MM.1S (cell line): ENCODE data around the gene G2E3.

ENCODE experiments used
- DNase-seq: peaks from one replicate; pipeline ENCODE4 v3.0.0-alpha.2; 2015
- H2AFZ ChIP-seq: fragments of 300-600 bp; sonication (generic); 2 replicates; pipeline ENCODE4 v1.6.0; 2016; ENCODE audit warnings: antibody characterized with exemption, low read length
- H3F3A ChIP-seq: fragments of 300-600 bp; sonication (generic); 2 replicates; pipeline ENCODE4 v1.6.1; 2016; ENCODE audit warnings: mild to moderate bottlenecking, antibody characterized with exemption, low read length, moderate library complexity, mixed read lengths; ENCODE audit not compliant: insufficient read depth
- H3K27ac ChIP-seq: fragments of 300-600 bp; sonication (generic); 2 replicates; pipeline ENCODE4 v1.5.1; 2016; ENCODE audit warnings: mild to moderate bottlenecking, low read length
- H3K27me3 ChIP-seq: fragments of 300-600 bp; sonication (generic); replicated peaks from 2 replicates; pipeline ENCODE4 v1.6.0; 2016; ENCODE audit warnings: low read length; ENCODE audit not compliant: insufficient read depth
- H3K36me3 ChIP-seq: fragments of 300-600 bp; sonication (generic); replicated peaks from 2 replicates; pipeline ENCODE4 v1.6.1; 2016; ENCODE audit warnings: mild to moderate bottlenecking, low read length, mixed read lengths; ENCODE audit not compliant: insufficient read depth
- H3K4me1 ChIP-seq: fragments of 300-600 bp; sonication (generic); 2 replicates; pipeline ENCODE4 v1.6.1; 2016; ENCODE audit warnings: low read length, mixed read lengths
- H3K4me2 ChIP-seq: fragments of 300-600 bp; sonication (generic); 2 replicates; pipeline ENCODE4 v1.6.0; 2016; ENCODE audit warnings: low read depth, low read length
- H3K4me3 ChIP-seq: fragments of 300-600 bp; sonication (generic); 2 replicates; pipeline ENCODE4 v1.5.1; 2016; ENCODE audit warnings: low read length, mixed read lengths
- H3K79me2 ChIP-seq: fragments of 300-600 bp; sonication (generic); 2 replicates; pipeline ENCODE4 v1.6.1; 2016; ENCODE audit warnings: mixed run types, low read length, mixed read lengths
- H3K9ac ChIP-seq: fragments of 300-600 bp; sonication (generic); 2 replicates; pipeline ENCODE4 v1.6.1; 2016; ENCODE audit warnings: low read length, mixed read lengths
- H3K9me2 ChIP-seq: fragments of 300-600 bp; sonication (generic); replicated peaks from 2 replicates; pipeline ENCODE4 v1.6.1; 2016; ENCODE audit warnings: mild to moderate bottlenecking, low read length, mixed read lengths; ENCODE audit not compliant: insufficient read depth
- H3K9me3 ChIP-seq: fragments of 300-600 bp; sonication (generic); replicated peaks from 2 replicates; pipeline ENCODE4 v1.6.1; 2016; ENCODE audit warnings: mild to moderate bottlenecking, low read length, mixed read lengths; ENCODE audit not compliant: insufficient read depth
- H4K20me1 ChIP-seq: fragments of 300-600 bp; sonication (generic); 2 replicates; pipeline ENCODE4 v1.6.1; 2016; ENCODE audit warnings: mild to moderate bottlenecking, low read length, moderate library complexity, mixed read lengths; ENCODE audit not compliant: insufficient read depth
- EZH2 ChIP-seq: fragments of 300-600 bp; sonication (generic); optimal IDR thresholded peaks from 2 replicates; pipeline ENCODE3; 2017; ENCODE audit warnings: low read depth, mild to moderate bottlenecking, antibody characterized with exemption, low read length, mixed read lengths
- EZH2phosphoT487 ChIP-seq: fragments of 300-600 bp; sonication (generic); IDR thresholded peaks from 2 replicates; pipeline ENCODE4 v1.6.1; 2018; ENCODE audit warnings: antibody characterized with exemption, low read length
- TF ChIP-seq, protein P1 (sequence below): fragments of 300-600 bp; sonication (generic); IDR thresholded peaks from 2 replicates; pipeline ENCODE4 v1.5.1; 2016; ENCODE audit warnings: antibody characterized with exemption, low read length, mixed read lengths

Gene G2E3

DNA sequence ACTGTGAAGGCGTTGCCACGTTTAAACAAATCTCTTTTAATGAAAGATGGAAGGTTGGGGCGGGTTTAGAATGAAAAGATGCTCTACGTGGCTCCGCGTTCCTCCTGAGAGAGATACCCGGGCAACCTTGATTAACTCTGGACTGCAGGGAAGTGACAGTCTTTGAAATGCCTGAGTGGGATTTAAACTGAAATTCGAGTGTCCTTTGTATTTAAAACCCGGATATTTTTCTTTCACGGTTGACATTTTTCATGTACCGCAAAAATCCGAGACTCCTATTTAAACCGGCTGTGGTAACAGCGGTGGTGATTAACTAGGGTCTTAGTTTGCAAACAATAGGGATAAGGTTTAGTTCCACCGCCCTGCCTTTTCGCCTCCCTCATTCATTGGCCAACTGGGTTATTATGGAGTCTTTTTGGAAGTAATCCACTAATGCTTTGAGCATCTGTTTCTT, 707 bp downstream of the G2E3 start:
- Histone ChIP-seq H3K27ac (no peak overlapping the region), H3F3A (no peaks in the 10 kb centered on the region), H3K4me1 (no peaks in the 10 kb centered on the region), H3K4me2 (peak overlapping the region; percentile 54; the same call in 1 of the 2 replicates), H3K79me2 (peaks cover 54% of the 10 kb centered on the region), H3K9me2 (no peaks in the 10 kb centered on the region), H3K27me3 (no peaks in the 10 kb centered on the region), H3K36me3 (no peaks in the 10 kb centered on the region), H3K9ac (peak overlapping the region; percentile 62), H2AFZ (peak overlapping the region; percentile 77), H3K4me3 (peak overlapping the region; percentile 77), H4K20me1 (no peaks in the 10 kb centered on the region), H3K9me3 (no peaks in the 10 kb centered on the region)
- DNase-seq = peak; percentile 6
- TF ChIP-seq, protein P1, sequence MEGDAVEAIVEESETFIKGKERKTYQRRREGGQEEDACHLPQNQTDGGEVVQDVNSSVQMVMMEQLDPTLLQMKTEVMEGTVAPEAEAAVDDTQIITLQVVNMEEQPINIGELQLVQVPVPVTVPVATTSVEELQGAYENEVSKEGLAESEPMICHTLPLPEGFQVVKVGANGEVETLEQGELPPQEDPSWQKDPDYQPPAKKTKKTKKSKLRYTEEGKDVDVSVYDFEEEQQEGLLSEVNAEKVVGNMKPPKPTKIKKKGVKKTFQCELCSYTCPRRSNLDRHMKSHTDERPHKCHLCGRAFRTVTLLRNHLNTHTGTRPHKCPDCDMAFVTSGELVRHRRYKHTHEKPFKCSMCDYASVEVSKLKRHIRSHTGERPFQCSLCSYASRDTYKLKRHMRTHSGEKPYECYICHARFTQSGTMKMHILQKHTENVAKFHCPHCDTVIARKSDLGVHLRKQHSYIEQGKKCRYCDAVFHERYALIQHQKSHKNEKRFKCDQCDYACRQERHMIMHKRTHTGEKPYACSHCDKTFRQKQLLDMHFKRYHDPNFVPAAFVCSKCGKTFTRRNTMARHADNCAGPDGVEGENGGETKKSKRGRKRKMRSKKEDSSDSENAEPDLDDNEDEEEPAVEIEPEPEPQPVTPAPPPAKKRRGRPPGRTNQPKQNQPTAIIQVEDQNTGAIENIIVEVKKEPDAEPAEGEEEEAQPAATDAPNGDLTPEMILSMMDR = no peak
- TF ChIP-seq EZH2phosphoT487 (no peak), EZH2 (no peak)

DNA sequence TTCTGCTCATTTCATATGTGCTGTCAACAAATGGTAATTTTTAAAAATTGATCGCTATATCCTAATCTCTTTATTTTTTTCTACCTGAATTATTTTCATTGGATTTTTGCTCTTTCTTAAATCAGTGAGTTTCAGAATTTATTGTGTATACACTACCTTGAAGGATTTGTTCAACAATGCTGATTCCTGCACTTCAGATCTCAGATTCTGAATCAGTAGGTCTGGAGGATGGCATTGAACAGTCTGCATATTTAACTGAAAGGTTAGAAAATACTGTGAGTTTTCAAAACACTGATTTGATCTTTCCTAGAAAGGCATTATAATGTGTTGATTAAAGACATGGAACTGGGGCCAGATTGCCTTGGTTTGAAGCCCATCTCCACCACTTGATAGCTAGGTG, 1.6 kb downstream of the G2E3 start:
- no peaks in the 10 kb centered on the region for H3K27me3 ChIP-seq
- H3K4me1 ChIP-seq = no peaks in the 10 kb centered on the region
- H3K4me2 ChIP-seq = peak overlapping the region; percentile 54
- 0 out of 2 replicates have a peak overlapping the region, but pooled peaks have one; percentile 77 for H3K4me3 ChIP-seq
- peaks cover 63% of the 10 kb centered on the region for H3K79me2 ChIP-seq
- no peaks in the 10 kb centered on the region for H4K20me1 ChIP-seq
- DNase-seq = no peak
- H3K9me3 ChIP-seq = no peaks in the 10 kb centered on the region
- no peaks in the 10 kb centered on the region for H3K9me2 ChIP-seq
- H3F3A ChIP-seq = no peaks in the 10 kb centered on the region
- no peaks in the 10 kb centered on the region for H3K36me3 ChIP-seq
- H3K27ac ChIP-seq = no peak overlapping the region
- TF ChIP-seq EZH2phosphoT487 = no peak
- TF ChIP-seq EZH2 = no peak
- TF ChIP-seq, protein P1 = no peak
- no peak overlapping the region for H2AFZ ChIP-seq
- no peak overlapping the region for H3K9ac ChIP-seq

DNA sequence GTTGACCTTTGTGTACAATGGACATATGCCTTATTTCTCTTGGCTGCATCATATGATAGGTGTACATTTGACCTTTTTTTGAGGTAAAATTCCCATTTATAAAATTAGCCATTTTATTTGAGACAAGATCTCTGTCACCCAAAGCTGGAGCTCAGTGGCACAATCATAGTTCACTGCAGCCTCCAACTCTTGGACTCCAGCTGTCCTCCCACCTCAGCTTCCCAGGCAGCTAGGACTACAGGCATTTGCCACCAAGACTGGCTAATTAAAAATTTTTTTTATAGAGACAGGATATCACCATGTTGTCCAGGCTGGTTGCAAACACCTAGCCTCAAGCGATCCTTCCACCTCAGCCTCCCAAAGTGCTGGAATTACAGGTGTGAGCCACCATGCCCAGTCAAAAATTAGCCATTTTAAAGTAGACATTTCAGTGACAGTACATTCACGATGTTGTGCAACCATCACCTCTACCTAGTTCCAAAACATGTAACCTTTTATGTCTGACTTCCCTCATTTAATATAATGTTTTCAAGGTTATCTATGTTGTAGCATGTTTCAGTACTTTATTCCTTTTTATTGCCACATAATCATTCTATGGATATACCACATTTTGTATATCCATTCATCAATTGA, 5.4 kb downstream of the G2E3 start:
- Histone ChIP-seq H4K20me1 (no peaks in the 10 kb centered on the region), H3K9me3 (no peaks in the 10 kb centered on the region)

DNA sequence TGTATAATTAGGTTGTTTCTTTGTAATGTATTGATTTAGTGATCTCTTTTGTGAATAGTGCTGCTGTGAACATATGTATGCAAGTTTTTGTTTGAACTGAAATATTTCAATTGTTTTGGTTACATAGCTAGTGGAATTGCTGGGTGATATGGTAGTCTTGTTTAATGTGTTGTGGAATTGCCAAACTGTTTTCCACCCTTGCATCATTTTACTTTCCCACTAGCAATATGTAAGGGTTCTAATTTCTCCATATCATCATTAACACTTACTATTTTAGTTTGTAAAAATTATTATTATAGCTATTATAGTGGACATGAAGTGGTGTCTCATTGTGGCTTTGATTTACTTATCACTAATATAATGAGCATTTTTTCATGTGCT, 5.9 kb downstream of the G2E3 start:
- no peaks in the 10 kb centered on the region for H3K9me2 ChIP-seq
- H3K27me3 ChIP-seq = no peaks in the 10 kb centered on the region
- H4K20me1 ChIP-seq = no peaks in the 10 kb centered on the region
- no peak overlapping the region for H2AFZ ChIP-seq
- no peaks in the 10 kb centered on the region for H3K4me1 ChIP-seq
- no peaks in the 10 kb centered on the region for H3K9me3 ChIP-seq
- TF ChIP-seq, protein P1 = no peak
- TF ChIP-seq EZH2phosphoT487 (no peak), EZH2 (no peak)
- no peaks in the 10 kb centered on the region for H3F3A ChIP-seq
- DNase-seq = no peak
- no peak overlapping the region for H3K27ac ChIP-seq
- no peak overlapping the region for H3K9ac ChIP-seq
- H3K36me3 ChIP-seq = no peaks in the 10 kb centered on the region
- no peak overlapping the region for H3K4me2 ChIP-seq
- no peak overlapping the region for H3K4me3 ChIP-seq
- H3K79me2 ChIP-seq = peaks cover 97% of the 10 kb centered on the region

More for the DNA sequence above, 5.4 kb downstream of the G2E3 start:
- Histone ChIP-seq H3K9me2 (no peaks in the 10 kb centered on the region), H3F3A (no peaks in the 10 kb centered on the region), H3K4me1 (no peaks in the 10 kb centered on the region), H3K27me3 (no peaks in the 10 kb centered on the region), H2AFZ (no peak overlapping the region), H3K79me2 (peaks cover 97% of the 10 kb centered on the region), H3K36me3 (no peaks in the 10 kb centered on the region), H3K9ac (no peak overlapping the region), H3K27ac (no peak overlapping the region), H3K4me3 (no peak overlapping the region), H3K4me2 (no peak overlapping the region)
- TF ChIP-seq EZH2phosphoT487 = no peak
- no peak for DNase-seq
